Activated CD4-positive, CD25-positive, alpha-beta regulatory T cell treated with anti-CD3 and anti-CD28 coated beads, Interleukin-2, amount 50 U/mL, for 16 hours (primary cell): ENCODE results near the gene PRDM16.

Experiments used
- DNase-seq: peaks from one replicate; pipeline ENCODE4 v3.0.0-alpha.2; 2020; ENCODE audit warnings: low read depth, low spot score

The PRDM16 gene

DNA sequence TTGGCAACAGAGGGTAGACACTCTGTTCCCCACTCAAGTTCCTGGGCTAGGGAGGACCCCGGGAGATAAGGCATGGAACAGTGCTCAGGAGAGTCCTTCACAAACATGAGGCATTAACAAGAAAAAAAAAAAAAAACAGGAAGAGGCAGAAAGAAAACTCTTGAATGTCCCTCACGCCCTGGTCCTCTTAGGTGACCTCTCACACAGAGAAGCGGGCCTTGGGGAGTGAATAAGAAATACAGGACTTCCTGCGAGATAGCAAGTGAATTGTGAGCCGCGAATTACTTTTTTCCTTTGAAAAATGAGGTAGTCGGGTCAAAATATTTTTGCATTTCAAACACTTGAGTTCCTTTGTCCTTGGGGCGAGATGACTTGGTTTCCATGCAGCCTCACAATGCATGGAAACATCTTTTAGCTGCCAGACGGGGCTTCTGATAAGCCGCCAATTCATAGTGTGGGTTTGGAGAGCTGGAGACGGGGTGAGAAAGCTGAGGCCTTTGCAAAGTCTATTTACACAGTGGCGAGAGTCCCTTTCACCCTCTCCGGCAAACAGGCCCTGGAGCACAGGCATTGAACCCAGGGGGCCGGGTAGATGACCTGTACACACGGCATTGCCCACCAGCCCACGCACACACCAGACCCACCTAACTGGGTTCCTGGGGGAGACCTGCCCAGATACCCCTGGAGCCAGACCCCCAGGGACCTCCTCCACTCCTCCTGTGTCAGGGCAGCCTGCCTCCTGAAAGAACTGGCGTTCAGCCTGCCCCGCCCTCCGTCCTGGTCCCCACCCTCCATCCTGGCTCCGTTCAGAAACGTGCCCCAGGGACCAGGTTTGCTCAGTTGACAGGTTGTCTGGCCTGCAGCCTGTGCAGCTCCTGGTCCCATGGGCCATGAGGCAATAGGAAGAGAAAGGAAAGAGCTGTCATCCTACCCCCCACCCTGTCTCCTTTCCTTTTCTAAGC is 192.3 kb downstream of the PRDM16 start:
- no peak for DNase-seq

DNA sequence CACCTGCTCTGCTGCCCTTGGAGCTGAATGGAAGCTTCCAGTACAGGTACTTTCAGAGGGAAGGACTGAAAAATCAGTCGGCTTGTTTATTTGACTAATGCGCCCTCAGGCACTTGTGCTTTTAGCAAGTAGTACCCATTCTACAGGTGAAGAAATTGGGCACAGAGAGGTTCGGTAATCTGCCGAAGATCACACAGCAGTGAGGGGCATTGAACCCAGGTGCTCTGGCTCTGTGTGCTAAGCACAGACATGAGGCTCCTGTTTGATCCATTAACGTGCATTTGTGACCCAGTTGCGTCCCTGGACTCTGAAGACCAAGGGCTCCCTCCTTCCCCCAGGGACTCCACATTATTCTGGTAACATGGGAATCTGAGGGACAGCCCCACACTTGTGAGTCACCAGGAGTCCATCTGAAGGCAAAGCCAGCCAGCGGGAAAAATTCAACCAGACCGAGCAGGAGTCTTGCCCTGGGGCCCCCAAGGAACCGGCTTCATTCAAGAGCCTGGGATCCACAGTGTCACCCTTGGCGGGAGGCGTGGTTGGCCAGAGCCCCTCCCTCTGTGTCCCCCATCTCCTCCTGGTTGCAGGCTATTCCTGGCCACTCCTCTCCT is 193.1 kb downstream of the PRDM16 start:
- no peak for DNase-seq

DNA sequence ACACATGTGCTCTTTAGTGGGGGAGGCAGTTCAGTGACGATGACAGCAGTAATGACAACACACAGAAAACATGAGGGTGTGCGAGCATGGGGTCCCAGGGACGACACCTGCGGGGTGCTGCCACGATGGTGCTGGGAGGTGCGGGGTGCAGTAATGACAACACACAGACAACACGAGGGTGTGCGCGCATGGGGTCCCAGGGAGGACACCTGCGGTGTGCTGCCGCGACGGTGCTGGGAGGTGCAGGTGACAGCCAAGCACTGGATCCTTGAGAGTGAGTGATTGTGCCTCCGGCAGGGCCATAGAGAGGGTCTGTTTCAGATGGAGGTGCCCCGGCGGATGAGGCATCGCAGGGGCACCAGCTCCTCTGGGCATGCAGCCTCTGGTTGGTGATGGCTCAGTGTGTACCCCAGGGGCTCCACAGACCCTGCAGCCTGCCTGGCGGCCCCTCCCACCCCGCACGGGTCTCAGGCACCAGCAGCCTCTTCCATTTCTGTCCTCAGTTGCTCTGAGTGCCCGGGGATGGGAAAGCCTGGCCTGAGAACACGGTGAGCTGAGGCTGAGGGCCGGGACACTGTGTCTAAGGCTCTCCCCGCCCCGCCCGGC is 193.8 kb downstream of the PRDM16 start:
- no peak for DNase-seq

DNA sequence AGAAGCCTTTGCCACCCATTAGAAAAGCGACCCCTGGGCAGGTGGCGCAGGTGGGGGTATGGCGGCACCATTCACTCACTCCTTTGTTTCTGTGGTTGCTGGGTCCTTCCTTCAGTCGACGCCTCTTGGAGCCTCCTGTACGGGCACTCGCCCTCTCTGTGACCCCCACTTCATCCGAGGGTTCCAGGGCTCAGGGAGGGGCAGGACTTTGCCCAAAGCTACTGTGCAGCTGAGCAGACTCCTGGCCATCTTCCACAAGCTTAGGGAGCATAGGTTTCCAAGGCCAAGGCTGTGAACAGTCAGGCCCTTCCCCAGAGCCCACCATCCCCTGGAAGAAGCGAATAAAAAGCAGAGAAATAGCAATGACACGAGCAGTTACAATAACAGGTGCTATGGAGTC is 194.8 kb downstream of the PRDM16 start:
- DNase-seq, result no peak

DNA sequence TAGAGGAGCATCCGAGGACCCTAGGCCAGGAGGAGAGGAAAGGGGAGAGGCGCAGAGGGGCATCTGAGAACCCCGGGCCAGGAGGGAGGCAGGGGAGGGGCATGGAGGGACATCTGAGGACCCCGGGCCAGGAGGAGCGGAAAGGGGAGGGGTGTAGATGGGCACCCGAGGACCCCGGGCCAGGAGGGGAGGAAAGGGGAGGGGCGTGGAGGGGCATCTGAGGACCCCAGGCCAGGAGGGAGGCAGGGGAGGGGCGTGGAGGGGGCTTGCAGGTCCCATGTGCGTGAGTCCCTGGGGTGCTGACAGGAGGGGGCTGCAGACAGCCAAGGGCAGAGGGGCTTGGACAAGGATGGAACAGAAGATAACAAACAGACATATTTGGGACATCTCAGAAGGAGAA is 195.5 kb downstream of the PRDM16 start:
- DNase-seq, result no peak

DNA sequence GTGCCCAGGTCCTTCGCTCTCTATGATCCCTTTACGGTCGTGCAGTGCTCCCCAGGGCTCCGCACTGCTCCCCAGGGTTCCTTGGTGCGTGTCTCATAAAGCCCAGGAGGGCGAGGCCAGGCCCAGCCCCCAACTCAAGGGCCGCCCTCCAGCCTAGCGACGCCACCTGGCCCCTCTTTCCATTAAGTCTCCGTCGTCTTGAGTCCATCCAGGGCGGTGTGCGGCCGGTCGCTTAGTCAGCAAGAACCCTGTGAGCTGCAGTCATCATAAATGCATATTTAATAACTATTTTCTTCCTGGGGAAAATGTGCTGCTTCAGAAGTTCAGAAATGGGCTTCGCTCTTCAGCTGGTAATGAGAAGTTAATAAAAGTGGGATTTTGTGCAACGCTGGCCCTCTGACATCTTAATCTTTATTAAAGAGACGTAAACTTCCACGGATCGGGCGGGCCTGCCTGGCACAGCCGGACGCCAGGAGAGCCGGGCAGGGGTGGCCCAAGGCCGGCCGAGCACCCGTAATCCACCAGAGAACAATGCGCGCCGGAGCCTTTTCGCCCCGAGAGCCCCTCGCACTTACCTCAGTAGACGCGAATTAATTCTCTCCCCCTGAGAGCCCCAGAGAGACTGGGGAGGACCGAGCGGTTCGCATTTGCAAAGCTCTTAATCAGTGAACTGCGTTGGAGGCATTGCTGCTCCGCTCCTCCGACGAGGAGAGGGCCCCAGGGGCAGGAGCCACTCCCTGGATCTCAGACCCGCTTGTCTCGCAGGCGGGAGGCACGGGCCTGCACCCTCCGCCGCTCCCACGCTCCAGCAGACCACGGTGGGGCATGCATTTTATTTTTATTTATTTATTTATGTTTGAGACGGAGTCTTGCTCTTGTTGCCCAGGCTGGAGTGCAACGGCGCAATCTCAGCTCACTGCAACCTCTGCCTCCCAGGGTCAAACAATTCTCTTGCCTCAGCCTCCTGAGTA is 197.1 kb downstream of the PRDM16 start:
- DNase-seq, result no peak

DNA sequence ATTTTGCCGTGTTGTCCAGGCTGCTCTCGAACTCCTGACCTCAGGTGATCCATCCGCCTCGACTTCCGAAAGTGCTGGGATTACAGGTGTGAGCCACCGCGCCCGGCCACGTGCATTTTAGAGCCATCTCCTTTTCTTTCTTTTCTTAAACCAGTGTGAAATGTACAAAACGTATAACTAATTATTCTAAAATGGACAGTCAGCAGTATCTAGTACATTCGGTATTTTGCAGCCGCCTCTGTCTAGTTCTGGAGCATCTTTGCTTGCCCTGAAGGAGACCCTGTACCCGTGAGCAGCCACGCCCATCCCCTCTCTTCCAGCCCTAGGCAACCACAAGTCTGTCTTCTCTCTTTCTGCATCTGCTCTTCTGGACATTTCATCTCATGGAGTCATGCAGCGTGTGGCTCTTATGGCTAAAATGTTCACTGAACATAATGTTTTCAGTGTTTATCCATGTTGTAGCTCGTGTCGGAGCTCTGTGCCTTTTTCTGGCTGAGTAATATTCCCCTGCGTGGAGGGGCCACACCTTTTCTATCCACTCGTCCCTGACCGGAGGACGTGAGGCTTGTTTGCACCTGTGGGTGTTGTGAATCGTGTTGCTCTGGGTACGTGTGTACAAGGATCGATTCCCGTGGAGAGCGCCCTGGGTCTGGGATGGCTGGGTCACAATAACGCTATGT is 198.0 kb downstream of the PRDM16 start:
- DNase-seq, result no peak

DNA sequence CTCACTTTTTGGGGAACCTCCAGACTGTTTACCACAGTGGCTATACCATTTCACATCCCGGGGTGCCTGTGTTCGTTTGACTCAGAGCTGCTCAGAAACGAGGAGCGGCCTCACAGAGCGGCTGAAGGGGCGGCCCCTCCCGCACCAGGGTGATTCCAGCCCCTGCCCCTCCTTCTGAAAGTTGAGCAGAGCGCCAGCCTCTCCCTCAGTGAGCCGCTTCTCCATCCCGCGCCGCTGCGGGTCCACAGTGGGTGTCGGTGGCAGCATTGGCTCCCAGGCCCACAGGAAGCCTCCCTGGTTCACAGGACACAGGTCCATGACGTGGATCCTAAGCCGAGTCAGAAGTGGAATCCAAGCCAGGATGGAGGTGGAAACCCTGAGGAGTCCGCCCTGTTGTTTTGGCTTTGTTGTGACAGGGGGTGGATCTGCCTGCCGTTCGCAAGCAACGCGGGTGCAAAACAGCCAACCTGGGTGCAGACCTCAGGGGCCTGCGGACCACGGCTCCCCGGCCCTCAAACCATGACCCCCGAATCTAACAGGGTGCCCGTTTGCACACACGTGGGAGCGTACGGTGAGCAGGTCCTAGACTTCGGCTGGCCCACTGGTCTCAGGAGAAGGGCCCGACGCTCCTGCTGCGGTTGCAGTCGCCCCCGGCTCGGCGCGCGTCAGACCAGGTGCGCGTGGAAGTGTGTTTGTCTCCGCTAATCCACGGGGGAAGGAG is 198.7 kb downstream of the PRDM16 start:
- DNase-seq, result no peak

DNA sequence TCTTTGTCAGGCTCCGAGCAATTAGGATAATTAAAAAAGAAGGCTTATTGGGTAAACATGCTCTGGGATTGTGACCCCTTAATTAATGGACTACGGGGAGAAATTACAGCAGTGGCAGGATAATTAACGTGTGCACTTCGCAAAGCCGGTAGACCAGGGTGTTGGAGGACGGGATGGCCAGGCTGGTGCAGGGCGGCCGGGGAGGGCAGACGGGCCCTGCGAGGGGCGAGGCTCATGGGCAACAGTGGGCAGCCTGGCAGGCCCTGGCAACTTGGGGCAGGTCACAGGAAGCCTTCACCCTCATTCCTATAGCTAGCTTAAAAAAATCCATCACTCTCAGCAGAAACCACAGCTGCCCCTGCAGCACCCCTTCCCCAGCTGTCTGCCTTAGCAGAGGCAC is 199.3 kb downstream of the PRDM16 start:
- DNase-seq, result no peak

DNA sequence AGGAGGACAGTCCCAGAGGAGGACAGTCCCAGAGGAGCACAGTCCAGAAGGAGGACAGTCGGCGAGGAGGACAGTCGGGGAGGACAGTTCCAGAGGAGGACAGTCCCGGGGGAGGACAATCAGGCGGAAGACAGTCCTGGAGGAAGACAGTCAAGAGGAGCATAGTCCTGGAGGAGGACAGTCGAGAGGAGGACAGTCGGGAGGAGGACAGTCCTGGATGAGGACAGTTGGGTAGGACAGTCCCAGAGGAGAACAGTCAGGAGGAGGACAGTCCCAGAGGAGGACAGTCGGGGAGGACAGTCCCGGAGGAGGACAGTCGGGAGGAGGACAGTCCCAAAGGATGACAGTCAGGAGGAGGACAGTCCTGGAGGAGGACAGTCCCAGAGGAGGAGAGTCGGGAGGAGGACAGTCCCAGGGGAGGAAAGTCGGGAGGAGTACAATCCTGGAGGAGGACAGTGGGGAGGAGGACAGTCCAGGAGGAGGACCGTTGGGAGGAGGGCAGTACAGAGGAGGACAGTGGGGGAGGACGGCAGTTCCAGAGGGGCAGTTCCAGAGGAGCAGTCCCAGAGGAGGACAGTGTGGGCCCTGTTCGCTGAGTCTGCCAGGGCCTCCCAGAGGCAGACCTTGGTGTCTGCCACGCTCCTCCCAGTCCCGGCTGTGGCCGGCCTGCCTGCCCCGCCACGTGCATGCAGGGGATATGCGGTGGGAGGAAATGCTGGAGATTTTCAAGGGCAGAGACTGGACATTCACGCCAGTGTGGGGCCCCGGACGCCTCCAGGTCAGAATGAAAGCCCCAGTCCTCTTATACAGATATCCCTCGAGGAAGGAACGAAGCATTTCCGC is 201.6 kb downstream of the PRDM16 start:
- DNase-seq, result no peak

DNA sequence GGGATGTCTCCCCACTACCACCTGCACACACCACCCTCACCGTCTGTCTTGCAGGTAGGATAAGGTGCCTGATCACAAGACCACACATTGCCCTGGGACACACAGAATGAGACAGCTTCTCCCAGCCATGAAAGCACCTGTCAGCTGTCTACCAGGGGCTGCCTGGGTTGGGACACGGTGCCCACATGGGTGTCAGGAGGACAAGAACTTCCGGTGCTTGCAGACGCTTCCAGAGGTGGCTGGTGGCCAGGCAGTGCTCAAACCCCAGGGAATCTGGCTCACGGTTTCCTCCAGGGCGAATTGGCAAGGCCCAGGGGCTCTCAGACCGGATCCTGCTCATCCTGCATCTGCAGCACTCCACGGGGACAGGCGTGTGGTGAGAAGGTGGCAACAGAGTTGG is 202.9 kb downstream of the PRDM16 start:
- DNase-seq, result no peak

DNA sequence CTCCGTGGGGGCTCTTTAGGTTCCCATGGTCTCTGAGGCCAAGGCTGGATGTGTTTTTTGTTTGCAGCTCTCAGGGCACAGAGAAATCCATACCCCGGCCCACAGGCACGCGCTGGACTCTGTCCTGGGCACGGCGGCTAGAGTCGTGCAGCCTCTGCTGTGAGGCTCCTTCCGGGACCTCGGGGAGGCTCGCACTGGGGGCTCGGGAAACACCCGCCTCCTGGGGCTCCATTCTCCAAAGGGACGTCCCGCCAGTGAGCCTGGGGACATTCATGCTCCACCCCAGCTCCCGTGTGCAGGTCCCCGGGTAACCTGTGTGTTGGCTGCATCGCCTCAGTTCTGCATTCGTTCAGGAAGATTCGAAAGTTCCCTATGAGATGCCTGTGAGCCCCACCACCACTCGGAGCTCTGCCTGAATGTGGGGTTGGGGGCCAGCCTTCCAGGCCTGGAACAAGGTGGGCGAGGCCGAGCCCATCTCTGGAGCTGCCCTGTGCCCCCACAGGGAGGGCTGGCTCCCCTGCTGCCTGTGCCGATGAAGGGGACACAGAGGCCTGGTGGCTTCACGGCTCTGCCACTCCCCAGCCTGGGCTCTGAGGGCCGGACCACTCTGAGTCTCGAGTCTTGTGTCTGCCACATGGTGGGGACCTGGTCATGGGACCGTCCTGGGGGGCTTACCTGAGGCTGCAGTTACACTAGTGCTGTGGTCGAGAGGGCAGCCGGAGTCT is 203.5 kb downstream of the PRDM16 start:
- DNase-seq, result no peak

DNA sequence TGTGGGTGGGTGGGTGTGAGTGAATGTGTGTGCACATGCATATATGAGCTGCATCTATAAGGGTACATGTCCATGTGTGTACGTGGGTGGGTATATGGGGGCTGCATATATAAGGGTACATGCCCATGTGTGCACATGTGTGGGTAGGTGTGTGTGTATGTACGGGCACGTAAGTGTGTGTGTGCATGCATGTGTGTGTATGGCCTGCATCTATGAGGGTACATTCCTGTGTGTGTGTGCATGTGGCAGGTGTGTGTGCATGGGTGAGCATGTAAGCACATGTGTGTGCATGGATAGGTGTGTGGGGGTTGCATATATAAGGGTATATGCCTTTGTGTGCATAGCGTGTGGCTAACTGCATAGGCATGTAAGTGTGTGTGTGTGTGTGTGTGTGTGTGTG is 204.4 kb downstream of the PRDM16 start:
- DNase-seq, result no peak

DNA sequence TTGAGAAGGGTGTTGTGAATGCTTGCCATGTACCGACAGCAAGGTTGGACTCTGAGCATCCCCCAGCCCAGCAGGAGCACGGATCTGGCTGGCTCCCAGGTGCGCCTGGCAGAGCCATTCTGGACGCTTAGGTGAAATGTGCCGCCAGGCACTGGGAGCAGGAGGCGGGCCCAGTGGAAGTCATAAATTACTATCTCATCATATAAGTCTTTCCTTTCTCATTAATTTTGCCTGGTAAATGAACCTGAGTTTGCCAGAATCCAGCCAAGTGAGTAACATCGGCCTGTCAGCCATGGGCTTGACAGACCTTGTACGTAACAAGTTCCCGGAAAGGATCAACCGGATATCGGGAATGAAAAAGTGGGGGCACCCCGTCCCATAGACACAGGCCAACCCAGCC is 206.0 kb downstream of the PRDM16 start:
- no peak for DNase-seq

DNA sequence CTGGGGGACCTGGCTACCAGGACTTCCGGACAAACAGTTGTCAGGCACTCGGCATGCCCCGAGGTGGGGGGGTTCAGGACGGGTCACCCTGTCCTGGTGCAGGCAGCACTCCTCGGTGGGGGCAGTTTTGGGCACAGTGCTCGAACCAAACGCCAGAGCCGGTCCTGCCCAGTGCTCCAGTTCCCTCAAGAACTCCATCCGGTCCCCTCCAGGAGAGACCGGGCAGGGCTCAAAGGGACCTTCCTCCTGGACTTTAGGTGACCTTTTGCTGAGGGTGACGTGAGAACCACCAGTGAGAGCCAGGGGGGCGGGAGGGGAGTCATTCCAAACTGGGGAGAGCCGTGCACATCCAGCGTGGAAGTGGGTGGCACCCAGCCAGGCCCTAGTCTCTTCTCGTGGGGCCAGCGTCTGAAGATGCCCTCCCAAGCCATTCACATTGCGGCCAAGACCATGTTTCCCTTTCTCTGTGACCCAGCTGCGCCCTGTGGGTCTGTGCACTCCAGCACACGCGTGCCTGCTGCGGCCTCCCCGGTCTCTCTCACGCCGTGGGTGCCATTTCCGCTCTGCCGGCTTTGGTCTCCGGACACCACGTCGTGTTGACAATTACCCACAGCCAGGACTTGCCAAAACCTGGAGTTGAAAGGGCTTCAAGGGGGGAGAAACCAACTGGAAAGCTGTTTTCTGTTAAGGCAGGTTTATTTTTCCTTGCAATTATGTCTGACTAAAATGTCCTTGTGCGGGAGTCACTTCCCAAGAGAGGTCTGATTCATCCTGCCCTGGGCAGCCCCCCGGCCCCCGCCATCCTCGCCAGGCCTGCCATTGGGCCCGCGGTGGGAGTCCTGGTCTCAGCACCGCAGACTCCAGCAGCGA is 206.7 kb downstream of the PRDM16 start:
- DNase-seq, result no peak

DNA sequence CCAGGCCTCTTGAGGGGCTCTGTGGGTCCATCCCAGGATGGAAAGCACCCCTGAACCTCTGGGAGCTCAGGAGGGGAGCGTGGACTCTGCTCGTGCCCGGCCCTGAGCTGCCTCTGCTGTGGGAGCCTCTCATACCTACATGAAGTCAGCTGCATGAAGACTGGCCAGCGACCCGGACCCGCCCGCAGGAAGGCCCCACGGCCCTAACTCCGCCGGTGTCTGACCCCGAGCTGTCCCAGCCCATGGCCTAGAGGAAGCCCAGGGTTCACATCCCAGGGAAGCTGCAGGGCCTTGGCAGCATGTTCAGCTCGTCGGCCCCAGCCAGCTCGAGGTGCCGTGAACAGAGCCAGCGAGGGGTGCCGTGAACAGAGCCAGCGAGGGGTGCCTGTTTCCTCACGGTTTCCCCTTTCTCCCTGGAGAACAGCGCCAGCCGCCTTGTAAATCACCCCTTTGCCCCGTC is 207.4 kb downstream of the PRDM16 start:
- no peak for DNase-seq

DNA sequence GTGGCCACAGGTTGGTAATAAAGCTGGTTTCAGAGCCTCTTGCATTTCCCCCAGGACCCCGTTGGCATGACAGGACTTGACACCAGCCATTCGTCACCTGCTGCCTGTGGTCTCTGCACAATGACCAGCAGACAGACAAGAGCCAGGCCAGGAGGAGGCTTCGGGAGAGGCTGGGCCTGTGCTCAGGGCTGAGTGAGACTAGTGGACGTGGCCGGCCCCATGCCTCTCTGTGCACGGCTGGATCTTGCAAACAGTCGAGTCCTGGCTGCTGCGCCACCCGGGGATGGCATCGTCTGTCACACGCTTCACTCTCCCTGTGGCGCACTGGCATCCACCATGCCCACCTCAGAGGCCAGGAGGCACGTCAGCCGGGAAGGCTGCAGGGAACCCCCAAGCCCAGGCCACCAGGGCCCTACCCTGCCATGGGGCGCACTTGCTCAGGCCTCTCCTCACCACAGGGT is 208.0 kb downstream of the PRDM16 start:
- no peak for DNase-seq

DNA sequence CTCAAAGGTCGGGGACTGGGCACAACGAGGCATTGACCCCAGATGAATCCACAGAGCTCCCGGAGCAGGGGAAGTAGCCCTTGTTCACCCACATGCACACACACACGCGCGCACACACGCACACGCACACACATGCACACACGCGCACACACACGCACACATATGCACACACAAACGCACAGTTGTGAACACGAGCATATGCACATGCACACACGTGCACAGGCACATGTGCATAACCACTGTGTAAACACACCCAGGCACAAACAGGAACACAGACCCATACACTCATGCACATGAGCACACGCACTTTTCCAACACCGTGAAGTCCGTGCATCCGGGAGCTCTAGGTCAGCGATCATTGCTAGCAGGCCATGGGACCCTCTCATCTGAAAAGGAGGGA is 208.6 kb downstream of the PRDM16 start:
- no peak for DNase-seq
